ENCODE results near the gene PIP5K1B.

DNA sequence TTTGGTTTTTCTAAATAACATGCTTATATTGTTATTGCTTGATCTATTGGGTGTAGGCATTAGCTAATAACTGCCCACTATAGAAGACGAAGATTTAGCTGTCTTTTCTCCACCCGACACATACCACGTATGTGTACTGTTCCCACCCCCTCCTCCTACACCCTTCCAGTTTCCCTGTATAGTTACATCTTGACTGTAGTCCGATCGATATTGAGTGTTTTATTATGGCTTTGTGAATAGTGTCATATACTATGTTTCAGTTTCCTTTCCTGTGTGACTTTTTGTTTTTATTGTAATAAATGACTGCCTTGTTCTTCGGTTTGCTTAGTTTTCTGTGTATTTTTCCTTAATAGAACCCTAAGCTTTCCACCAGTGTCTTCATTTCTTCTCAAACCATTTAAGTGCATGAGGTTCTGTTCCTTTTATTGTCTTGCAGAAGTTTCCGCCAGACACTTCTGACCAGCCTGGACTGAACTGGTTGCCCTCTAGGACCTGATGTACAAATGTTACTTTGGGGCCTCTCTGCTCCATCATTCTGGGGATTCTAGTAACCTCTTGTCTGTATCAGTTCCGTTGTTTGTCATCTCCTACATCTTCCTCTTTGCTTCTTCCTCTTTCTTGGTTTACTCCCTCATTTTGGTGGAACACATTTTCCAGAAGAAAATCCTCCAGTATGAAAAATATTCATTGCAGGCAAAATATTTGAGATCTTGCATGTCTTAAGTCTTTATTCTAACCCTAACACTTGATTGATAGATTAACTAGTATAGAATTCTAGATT, 247.0 kb downstream of the PIP5K1B start:
- TF ChIP-seq IRF1 (CRISPR knock-in tag; IDR thresholded peaks at IDR 0.05) (no peak), ZNF512 (CRISPR knock-in tag; IDR thresholded peaks at IDR 0.05; ENCODE audit: borderline replicate concordance) (no peak), MAX (CRISPR knock-in tag; IDR thresholded peaks at IDR 0.05) (no peak), AFF4 (CRISPR knock-in tag; IDR thresholded peaks at IDR 0.05; ENCODE audit: borderline replicate concordance) (no peak), FOXP4 (CRISPR knock-in tag; IDR thresholded peaks at IDR 0.05) (no peak), EMX1 (CRISPR knock-in tag; IDR thresholded peaks at IDR 0.05) (no peak), ZNF532 (CRISPR knock-in tag; IDR thresholded peaks at IDR 0.05; ENCODE audit: borderline replicate concordance) (no peak), ARID4B (CRISPR knock-in tag; IDR thresholded peaks at IDR 0.05; ENCODE audit: borderline replicate concordance) (no peak), ZNF232 (CRISPR knock-in tag; IDR thresholded peaks at IDR 0.05) (no peak)
- TF ChIP-seq, protein P1, sequence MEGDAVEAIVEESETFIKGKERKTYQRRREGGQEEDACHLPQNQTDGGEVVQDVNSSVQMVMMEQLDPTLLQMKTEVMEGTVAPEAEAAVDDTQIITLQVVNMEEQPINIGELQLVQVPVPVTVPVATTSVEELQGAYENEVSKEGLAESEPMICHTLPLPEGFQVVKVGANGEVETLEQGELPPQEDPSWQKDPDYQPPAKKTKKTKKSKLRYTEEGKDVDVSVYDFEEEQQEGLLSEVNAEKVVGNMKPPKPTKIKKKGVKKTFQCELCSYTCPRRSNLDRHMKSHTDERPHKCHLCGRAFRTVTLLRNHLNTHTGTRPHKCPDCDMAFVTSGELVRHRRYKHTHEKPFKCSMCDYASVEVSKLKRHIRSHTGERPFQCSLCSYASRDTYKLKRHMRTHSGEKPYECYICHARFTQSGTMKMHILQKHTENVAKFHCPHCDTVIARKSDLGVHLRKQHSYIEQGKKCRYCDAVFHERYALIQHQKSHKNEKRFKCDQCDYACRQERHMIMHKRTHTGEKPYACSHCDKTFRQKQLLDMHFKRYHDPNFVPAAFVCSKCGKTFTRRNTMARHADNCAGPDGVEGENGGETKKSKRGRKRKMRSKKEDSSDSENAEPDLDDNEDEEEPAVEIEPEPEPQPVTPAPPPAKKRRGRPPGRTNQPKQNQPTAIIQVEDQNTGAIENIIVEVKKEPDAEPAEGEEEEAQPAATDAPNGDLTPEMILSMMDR (IDR thresholded peaks at IDR 0.05), result no peak
- TF ChIP-seq, protein P2, sequence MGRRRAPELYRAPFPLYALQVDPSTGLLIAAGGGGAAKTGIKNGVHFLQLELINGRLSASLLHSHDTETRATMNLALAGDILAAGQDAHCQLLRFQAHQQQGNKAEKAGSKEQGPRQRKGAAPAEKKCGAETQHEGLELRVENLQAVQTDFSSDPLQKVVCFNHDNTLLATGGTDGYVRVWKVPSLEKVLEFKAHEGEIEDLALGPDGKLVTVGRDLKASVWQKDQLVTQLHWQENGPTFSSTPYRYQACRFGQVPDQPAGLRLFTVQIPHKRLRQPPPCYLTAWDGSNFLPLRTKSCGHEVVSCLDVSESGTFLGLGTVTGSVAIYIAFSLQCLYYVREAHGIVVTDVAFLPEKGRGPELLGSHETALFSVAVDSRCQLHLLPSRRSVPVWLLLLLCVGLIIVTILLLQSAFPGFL (CRISPR knock-in tag; IDR thresholded peaks at IDR 0.05; ENCODE audit: borderline replicate concordance), result no peak

Measured in WTC11 (cell line).